ENCODE results near the gene SAP30. TPM values are rescaled to one million over a fixed set of nuclear protein-coding genes. Genes with fewer than 3 reads are reported as not detected.

Gene SAP30
- total RNA-seq, 1 experiment from 2014 or later, result 9.8 TPM

- Histone ChIP-seq H3K4me1 (peaks cover 5% of the 10 kb centered on the region; the same call in 1 of the 2 replicates), H3K36me3 (ENCODE audit: control insufficient read depth, insufficient read depth, low read length) (no peaks in the 10 kb centered on the region), H3K4me3 (ENCODE audit: low read depth, low read length) (no peak overlapping the region), H3K9me3 (no peaks in the 10 kb centered on the region), H3K27me3 (replicated peaks; ENCODE audit: control insufficient read depth, insufficient read depth, low read length) (no peaks in the 10 kb centered on the region)
- H3K9me3 Mint-ChIP-seq (ENCODE audit: unreplicated experiment), result no peaks in the 10 kb centered on the region
- POLR2A ChIA-PET, result no interaction called here
- no peaks in the 10 kb centered on the region for H3K4me1 Mint-ChIP-seq (ENCODE audit: low read depth, unreplicated experiment)
- no peak overlapping the region for H3K27ac Mint-ChIP-seq (ENCODE audit: unreplicated experiment)
- no peaks in the 10 kb centered on the region for H3K36me3 Mint-ChIP-seq (ENCODE audit: insufficient read depth, unreplicated experiment)
- CTCF ChIA-PET, result no interaction called here
- no TSS peak for BruUV-seq (replicated peaks)
- no peaks in the 10 kb centered on the region for H3K27me3 Mint-ChIP-seq (ENCODE audit: insufficient read depth, unreplicated experiment)
- H3K4me3 Mint-ChIP-seq (ENCODE audit: unreplicated experiment), result no peak overlapping the region
- TF ChIP-seq, protein P1, sequence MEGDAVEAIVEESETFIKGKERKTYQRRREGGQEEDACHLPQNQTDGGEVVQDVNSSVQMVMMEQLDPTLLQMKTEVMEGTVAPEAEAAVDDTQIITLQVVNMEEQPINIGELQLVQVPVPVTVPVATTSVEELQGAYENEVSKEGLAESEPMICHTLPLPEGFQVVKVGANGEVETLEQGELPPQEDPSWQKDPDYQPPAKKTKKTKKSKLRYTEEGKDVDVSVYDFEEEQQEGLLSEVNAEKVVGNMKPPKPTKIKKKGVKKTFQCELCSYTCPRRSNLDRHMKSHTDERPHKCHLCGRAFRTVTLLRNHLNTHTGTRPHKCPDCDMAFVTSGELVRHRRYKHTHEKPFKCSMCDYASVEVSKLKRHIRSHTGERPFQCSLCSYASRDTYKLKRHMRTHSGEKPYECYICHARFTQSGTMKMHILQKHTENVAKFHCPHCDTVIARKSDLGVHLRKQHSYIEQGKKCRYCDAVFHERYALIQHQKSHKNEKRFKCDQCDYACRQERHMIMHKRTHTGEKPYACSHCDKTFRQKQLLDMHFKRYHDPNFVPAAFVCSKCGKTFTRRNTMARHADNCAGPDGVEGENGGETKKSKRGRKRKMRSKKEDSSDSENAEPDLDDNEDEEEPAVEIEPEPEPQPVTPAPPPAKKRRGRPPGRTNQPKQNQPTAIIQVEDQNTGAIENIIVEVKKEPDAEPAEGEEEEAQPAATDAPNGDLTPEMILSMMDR (IDR thresholded peaks at IDR 0.05; ENCODE audit: insufficient read depth in 1 of 2, low read depth in 1 of 2, low read length in 1 of 2, severe bottlenecking in 1 of 2, unreplicated experiment in 1 of 2), result no peak
- DNase-seq, result no peak
- intact Hi-C loops (cut with micrococcal nuclease; ENCODE audit: unreplicated experiment), result no loop called here
These were observed 30.3 kb downstream of the SAP30 start for GRCh38 chr4:173401063-173401462.

- Histone ChIP-seq H3K4me3 (ENCODE audit: low read depth, low read length) (no peak overlapping the region), H3K9me3 (no peaks in the 10 kb centered on the region), H3K4me1 (peaks cover 5% of the 10 kb centered on the region; the same call in 1 of the 2 replicates), H3K36me3 (ENCODE audit: control insufficient read depth, insufficient read depth, low read length) (no peaks in the 10 kb centered on the region), H3K27me3 (replicated peaks; ENCODE audit: control insufficient read depth, insufficient read depth, low read length) (no peaks in the 10 kb centered on the region)
- Mint-ChIP-seq H3K9me3 (ENCODE audit: unreplicated experiment) (no peaks in the 10 kb centered on the region), H3K36me3 (ENCODE audit: insufficient read depth, unreplicated experiment) (no peaks in the 10 kb centered on the region), H3K4me3 (ENCODE audit: unreplicated experiment) (no peak overlapping the region), H3K4me1 (ENCODE audit: low read depth, unreplicated experiment) (no peaks in the 10 kb centered on the region), H3K27ac (ENCODE audit: unreplicated experiment) (no peak overlapping the region), H3K27me3 (ENCODE audit: insufficient read depth, unreplicated experiment) (no peaks in the 10 kb centered on the region)
- no peak for DNase-seq
- intact Hi-C loops (cut with micrococcal nuclease; ENCODE audit: unreplicated experiment), result no loop called here
- CTCF ChIA-PET, result no interaction called here
- TF ChIP-seq, protein P1 (IDR thresholded peaks at IDR 0.05; ENCODE audit: insufficient read depth in 1 of 2, low read depth in 1 of 2, low read length in 1 of 2, severe bottlenecking in 1 of 2, unreplicated experiment in 1 of 2), result no peak
- no TSS peak for BruUV-seq (replicated peaks)
- POLR2A ChIA-PET, result no interaction called here
These were observed 32.3 kb downstream of the SAP30 start for GRCh38 chr4:173403051-173403450.

DNA sequence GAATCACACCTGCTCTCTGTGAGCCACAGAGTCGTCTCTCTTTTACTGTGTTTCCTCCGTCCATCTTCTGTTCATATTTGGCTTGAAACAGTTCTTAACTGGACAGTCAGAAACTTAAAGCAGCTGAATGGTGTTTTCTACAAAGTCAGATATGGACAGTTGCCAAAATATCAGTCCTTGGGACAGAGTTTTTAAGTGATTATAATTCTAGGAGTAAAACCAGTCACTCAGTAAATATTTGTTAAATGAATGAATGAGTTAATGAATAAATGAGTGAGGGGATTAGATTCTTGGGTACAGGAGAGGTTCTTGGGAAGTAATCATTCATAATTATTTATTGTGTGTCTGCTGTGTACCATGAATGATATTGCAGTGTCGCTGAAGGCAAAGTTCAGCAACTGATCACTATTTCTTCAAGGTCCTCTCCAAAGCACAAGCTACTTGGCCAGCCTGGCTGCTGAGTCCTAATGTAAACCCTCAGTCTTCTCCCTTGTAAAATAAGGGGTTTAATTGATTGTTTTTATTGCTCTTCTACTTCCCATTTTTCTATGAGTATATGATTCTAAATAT lies 33.6 kb downstream of the SAP30 start:
- no peak for DNase-seq
- H3K27me3 Mint-ChIP-seq (ENCODE audit: insufficient read depth, unreplicated experiment), result no peaks in the 10 kb centered on the region
- ChIA-PET CTCF (no interaction called here), POLR2A (no interaction called here)
- H3K9me3 Mint-ChIP-seq (ENCODE audit: unreplicated experiment), result no peaks in the 10 kb centered on the region
- Histone ChIP-seq H3K9me3 (no peaks in the 10 kb centered on the region), H3K36me3 (ENCODE audit: control insufficient read depth, insufficient read depth, low read length) (no peaks in the 10 kb centered on the region), H3K27me3 (replicated peaks; ENCODE audit: control insufficient read depth, insufficient read depth, low read length) (no peaks in the 10 kb centered on the region), H3K4me1 (peaks cover 5% of the 10 kb centered on the region; the same call in 1 of the 2 replicates), H3K4me3 (ENCODE audit: low read depth, low read length) (no peak overlapping the region)
- H3K36me3 Mint-ChIP-seq (ENCODE audit: insufficient read depth, unreplicated experiment), result no peaks in the 10 kb centered on the region
- no TSS peak for BruUV-seq (replicated peaks)
- H3K27ac Mint-ChIP-seq (ENCODE audit: unreplicated experiment), result no peak overlapping the region
- TF ChIP-seq, protein P1 (IDR thresholded peaks at IDR 0.05; ENCODE audit: insufficient read depth in 1 of 2, low read depth in 1 of 2, low read length in 1 of 2, severe bottlenecking in 1 of 2, unreplicated experiment in 1 of 2), result no peak
- H3K4me1 Mint-ChIP-seq (ENCODE audit: low read depth, unreplicated experiment), result no peaks in the 10 kb centered on the region
- no peak overlapping the region for H3K4me3 Mint-ChIP-seq (ENCODE audit: unreplicated experiment)
- intact Hi-C loops (cut with micrococcal nuclease; ENCODE audit: unreplicated experiment), result no loop called here
